Lower lobe of right lung (tissue), 2 donors: ENCODE measurements around the gene NPC1L1. TPM values are rescaled to one million over a fixed set of nuclear protein-coding genes. Genes with fewer than 3 reads are reported as not detected.

ENCODE experiments used
- ATAC-seq, 2 donors: fragments of 200-7000 bp; cut with Tn5 transposase; one replicate each; pipeline ENCODE4 v1.9.1; 2020 to 2022; ENCODE audit warnings: mild to moderate bottlenecking in 2 of 2, moderate library complexity in 2 of 2
- DNase-seq: peaks from one replicate; pipeline ENCODE4 v3.0.0-alpha.2; 2020
- H3K27ac ChIP-seq: fragments of 200-600 bp; one replicate; pipeline ENCODE4 v1.8.0; 2022
- H3K27me3 ChIP-seq: fragments of 200-600 bp; one replicate; pipeline ENCODE4 v1.8.0; 2022; ENCODE audit warnings: low read depth
- H3K36me3 ChIP-seq: fragments of 200-600 bp; one replicate; pipeline ENCODE4 v1.8.0; 2022; ENCODE audit warnings: mild to moderate bottlenecking
- H3K4me1 ChIP-seq: fragments of 200-600 bp; one replicate; pipeline ENCODE4 v1.8.0; 2022
- H3K4me3 ChIP-seq: fragments of 200-600 bp; one replicate; pipeline ENCODE4 v1.8.0; 2022; ENCODE audit warnings: mild to moderate bottlenecking
- H3K9me3 ChIP-seq: fragments of 200-600 bp; one replicate; pipeline ENCODE4 v1.8.0; 2022
- CTCF ChIP-seq: fragments of 200-600 bp; IDR thresholded peaks from one replicate; pipeline ENCODE4 v1.8.0; 2022; ENCODE audit warnings: antibody characterized with exemption, mild to moderate bottlenecking
- intact Hi-C: fragments of 100-400 bp; cut with DNase I; formaldehyde crosslinking; loops from one replicate; pipeline ENCODE4 v1.11.0; 2022
- total RNA-seq: library from RNA; stranded (reverse); fragmentation: NEBNext Ultra II Directional; extraction: Animal tissue kit (Norgen Biotek cat#: 25700); gene quantifications from one replicate; pipeline ENCODE4 v1.2.1, GENCODE V29; 2021
- donor health status: DM: no; HTN: yes; CAD: no; lungs with severe emphysema.

The NPC1L1 gene
- total RNA-seq, 1 donor from 2014 or later = 0.21 TPM

DNA sequence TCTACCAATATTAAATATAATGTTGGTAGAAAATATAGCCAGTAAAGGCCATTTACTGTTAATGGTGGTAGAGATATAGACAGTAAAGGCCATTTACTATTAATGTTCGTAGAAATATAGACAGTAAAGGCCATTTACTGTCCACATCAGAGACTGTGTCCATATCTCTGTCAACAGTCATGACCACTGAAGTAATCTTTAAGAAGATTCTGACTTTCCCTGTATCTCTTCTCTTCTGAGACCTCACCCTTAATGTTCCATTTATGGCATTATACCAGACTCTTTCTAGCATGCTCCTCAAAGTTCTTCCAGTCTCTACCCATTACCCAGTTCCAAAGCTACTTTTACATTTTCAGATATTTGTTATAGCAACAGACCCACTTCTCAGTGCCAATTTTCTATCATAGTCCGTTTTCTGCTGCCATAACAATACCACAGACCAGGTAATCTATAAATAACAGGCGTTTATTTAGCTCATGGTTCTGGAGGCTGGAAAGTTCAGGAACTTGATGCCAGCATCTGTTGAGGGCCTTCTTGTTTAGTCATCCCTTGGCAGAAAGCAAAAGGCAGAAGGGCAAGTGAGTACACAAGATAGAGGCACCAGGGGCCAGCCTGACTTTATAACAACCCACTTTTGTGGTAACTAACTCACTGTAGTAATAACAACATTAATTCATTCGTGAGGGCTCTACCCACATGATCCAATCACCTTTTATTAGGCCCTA, 42.7 kb downstream of the NPC1L1 start:
- no peak overlapping the region for H3K27ac ChIP-seq
- ATAC-seq = no peak
- intact Hi-C loops = no loop called here

DNA sequence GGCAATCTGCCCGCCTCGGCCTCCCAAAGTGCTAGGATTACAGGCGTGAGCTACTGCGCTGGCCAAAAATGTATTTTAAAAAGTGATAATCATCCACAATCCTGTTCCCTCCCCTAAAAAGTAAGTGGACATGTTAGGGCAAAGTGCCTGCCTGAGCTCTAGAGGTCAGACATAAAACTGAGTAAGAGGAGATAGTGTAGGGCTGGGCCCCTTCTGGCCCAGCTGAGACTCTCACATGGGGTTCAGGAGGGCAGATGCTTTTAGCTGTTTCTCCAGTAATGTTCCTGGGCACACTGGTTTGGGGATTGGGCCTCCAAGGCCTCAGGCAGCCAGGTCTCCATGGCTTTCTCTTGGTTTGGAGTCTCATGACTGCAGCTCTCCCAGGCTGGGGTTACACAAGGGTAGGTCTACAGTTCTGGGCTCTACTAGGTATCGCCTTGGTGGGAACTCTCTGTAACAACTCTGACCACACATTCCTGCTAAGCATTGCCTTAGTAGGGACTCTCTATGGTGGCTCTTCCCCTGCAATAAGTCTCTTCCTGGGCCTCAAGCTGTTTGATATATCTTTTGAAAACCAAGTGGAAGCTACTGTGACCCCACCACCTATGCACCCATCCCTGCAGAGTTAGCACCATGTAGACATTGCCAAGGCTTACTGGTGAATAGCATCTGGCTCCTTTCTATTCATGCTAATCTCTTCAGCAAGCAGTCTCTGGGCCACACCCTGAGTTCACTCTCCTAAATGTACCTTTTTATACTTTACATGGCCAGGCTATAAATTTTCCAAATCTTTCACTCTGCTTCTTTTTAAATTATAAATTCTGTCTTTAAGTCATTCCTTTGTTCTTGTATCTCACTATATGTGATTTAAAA, 43.7 kb downstream of the NPC1L1 start:
- no peak for TF ChIP-seq CTCF
- ATAC-seq = no peak
- no peaks in the 10 kb centered on the region for H3K4me1 ChIP-seq
- no peaks in the 10 kb centered on the region for H3K36me3 ChIP-seq
- H3K4me3 ChIP-seq = no peak overlapping the region
- no peak for DNase-seq
- H3K27me3 ChIP-seq = peaks cover 5% of the 10 kb centered on the region
- no peaks in the 10 kb centered on the region for H3K9me3 ChIP-seq
- no peak overlapping the region for H3K27ac ChIP-seq
- intact Hi-C loops = no loop called here

More for the DNA sequence above, 42.7 kb downstream of the NPC1L1 start:
- no peak for TF ChIP-seq CTCF
- no peak for DNase-seq
- Histone ChIP-seq H3K9me3 (no peaks in the 10 kb centered on the region), H3K4me1 (no peaks in the 10 kb centered on the region), H3K36me3 (no peaks in the 10 kb centered on the region), H3K27me3 (peaks cover 3% of the 10 kb centered on the region), H3K4me3 (no peak overlapping the region)

DNA sequence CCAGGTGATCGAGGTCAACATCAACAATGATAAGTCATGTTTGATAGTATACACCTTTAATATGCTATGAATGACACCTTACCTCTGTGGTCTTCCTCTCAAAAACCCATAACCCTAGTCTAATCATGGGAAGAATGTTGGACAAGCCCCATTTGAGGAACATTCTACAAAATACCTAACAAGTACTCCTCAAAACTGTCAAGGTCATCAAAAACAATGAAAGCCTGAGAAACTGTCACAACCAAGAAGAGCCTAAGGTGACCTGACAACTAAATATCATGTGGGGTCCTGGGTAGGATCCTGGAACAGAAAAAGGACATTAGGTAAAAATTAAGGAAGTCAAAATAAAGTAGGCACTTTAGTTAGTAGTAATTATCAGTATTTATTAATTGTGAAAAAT, 44.7 kb downstream of the NPC1L1 start:
- Histone ChIP-seq H3K9me3 (no peaks in the 10 kb centered on the region), H3K4me3 (no peak overlapping the region), H3K27ac (no peak overlapping the region), H3K4me1 (no peaks in the 10 kb centered on the region), H3K27me3 (peaks cover 5% of the 10 kb centered on the region), H3K36me3 (no peaks in the 10 kb centered on the region)
- intact Hi-C loops = no loop called here
- ATAC-seq (no peak), DNase-seq (no peak)
- TF ChIP-seq CTCF = no peak

- DNase-seq (no peak), ATAC-seq (no peak)
- Histone ChIP-seq H3K4me1 (no peaks in the 10 kb centered on the region), H3K9me3 (no peaks in the 10 kb centered on the region), H3K4me3 (no peak overlapping the region), H3K27ac (no peak overlapping the region), H3K27me3 (peaks cover 5% of the 10 kb centered on the region), H3K36me3 (no peaks in the 10 kb centered on the region)
- no peak for TF ChIP-seq CTCF
- intact Hi-C loops = no loop called here
Observed at GRCh38 chr7:44494960-44495359, 46.2 kb downstream of the NPC1L1 start.

- no peaks in the 10 kb centered on the region for H3K9me3 ChIP-seq
- intact Hi-C loops = no loop called here
- no peaks in the 10 kb centered on the region for H3K36me3 ChIP-seq
- H3K27ac ChIP-seq = peak overlapping the region; percentile 99
- H3K4me1 ChIP-seq = peaks cover 34% of the 10 kb centered on the region
- ATAC-seq = no peak
- H3K27me3 ChIP-seq = peaks cover 5% of the 10 kb centered on the region
- DNase-seq = no peak
- TF ChIP-seq CTCF = no peak
- peak overlapping the region; percentile 90 for H3K4me3 ChIP-seq
Observed at GRCh38 chr7:44491229-44491628, 49.9 kb downstream of the NPC1L1 start.
